GM12873 (cell line): Measurements from ENCODE around the gene NINL.

ENCODE experiments used
- CTCF ChIP-seq: IDR thresholded peaks from 2 replicates; pipeline ENCODE4 v1.5.1; 2012; ENCODE audit warnings: low read depth, mild to moderate bottlenecking, moderate library complexity, low read length, control low read depth; ENCODE audit not compliant: insufficient read depth; ENCODE audit errors: missing control alignments

NINL gene

GRCh38 chr20:25461786-25462545 lies 123.4 kb downstream of the NINL start:
- TF ChIP-seq CTCF, result no peak

- TF ChIP-seq CTCF, result no peak
These were observed 124.1 kb downstream of the NINL start for GRCh38 chr20:25461281-25461650.

GRCh38 chr20:25460566-25461280 lies 124.6 kb downstream of the NINL start:
- TF ChIP-seq CTCF, result no peak

- TF ChIP-seq CTCF, result no peak
These were observed 125.3 kb downstream of the NINL start for GRCh38 chr20:25459916-25460535.

GRCh38 chr20:25459111-25459830 lies 126.1 kb downstream of the NINL start:
- TF ChIP-seq CTCF, result no peak

- TF ChIP-seq CTCF, result no peak
These were observed 127.2 kb downstream of the NINL start for GRCh38 chr20:25457886-25458680.
